ENCODE results near the gene KIF5A.

KIF5A gene

DNA sequence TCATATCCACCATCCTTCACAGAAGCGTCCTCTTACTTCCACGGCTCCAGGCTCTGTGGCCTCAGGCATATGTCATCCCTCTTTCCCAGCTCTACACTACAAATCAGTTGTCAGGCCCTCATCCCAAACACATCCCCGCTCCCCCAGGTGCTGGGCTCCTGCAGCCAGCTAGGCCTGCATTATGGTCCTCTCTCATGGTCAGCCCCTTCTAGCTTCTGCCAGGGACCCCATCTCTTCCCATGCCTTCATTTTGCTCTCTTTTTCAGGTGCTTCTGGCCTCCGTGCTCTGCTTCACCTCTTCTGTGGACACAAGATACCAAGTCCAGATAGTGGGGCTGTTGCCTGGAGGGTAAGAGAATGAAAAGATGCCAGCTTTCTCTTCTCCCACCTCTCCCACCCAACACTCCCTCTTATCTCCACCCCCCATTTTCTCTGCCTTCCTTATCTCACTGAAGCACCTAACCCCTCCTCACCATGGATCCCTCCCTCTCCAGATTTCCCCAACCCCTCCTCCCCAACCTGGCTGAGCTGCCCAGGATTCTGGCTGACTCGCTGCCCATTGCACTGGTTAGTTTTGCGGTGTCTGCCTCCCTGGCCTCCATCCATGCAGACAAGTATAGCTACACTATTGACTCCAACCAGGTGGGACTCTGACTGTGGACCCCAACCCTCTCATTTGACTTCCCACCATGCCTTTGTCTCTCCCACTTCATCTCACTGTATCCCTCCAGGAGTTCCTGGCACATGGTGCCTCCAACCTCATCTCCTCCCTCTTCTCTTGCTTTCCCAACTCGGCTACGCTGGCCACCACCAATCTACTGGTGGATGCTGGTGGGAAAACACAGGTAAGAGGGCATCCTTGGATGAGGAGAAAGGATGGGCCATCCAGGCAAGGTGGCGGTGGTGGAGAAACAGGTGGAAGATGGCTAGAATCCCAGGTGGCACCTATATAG lies 72.7 kb downstream of the KIF5A start:
- no peak for DNase-seq

GRCh38 chr12:57623385-57623784 lies 73.5 kb downstream of the KIF5A start:
- no peak for DNase-seq

DNA sequence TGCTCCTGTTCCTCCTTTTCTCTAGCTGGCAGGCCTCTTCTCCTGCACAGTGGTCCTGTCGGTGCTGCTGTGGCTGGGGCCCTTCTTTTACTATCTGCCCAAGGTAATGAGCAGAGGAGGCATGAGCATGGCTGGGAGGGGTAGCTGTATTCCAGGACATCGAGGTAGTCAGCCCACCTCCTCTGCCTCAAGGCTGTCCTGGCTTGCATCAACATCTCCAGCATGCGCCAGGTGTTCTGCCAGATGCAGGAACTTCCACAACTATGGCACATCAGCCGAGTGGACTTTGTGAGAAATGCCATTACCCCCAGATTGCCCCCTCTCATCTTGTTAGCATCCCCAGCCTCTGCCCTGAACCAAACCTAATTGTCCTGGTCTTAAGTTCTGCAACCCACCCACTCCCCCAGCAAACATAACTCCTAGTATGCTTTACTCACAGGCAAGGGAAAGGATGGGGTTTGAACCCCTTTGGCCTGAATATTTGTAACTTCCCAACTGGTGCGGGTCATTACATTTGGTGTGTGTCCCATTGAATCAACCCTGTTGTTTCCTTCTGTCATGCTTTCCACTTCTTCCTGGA lies 74.1 kb downstream of the KIF5A start:
- DNase-seq, result no peak

GRCh38 chr12:57624441-57625220 lies 74.8 kb downstream of the KIF5A start:
- no peak for DNase-seq

- DNase-seq, result no peak
Observed at GRCh38 chr12:57625261-57626032, 75.6 kb downstream of the KIF5A start.

DNA sequence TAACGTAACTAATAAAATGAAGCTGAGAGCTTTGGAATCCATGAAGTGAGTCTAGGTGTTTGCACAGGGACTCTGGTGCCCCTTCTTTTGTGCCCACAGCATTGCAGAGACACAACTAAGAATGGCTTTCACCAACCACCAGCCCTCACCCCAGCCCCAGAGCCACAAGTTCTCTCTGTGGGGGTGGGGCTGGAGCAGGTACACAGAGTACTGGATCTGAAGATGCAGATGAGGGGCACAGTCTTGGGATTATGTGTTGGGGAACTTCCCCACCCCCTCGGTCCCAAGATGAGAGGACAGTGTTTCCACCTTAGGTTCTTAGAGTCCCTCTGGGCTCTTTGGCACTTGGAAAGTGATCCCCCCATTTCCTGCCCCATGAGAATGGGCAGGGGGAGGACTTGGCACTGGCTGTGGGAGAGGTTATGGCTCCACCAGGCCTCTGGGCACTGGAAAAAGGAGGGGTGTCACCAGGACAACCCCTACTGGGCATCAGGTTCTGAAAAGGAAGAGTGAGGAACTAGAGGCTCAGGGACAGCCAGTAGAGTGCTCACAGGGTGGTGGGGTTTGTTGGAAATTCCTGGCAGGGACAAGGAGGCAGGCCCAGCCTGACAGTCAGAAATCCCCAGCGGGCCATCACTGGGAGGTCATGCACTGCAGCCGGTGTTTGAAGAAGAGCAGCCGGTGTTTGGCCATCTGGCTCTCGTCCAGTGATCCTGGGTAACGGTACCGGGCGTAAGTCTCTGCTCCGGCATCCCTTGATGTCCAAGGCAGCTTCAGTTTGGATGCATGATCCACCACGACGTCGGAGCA lies 76.5 kb downstream of the KIF5A start:
- DNase-seq, result no peak

- DNase-seq, result no peak
Observed at GRCh38 chr12:57626921-57627445, 77.1 kb downstream of the KIF5A start.

DNA sequence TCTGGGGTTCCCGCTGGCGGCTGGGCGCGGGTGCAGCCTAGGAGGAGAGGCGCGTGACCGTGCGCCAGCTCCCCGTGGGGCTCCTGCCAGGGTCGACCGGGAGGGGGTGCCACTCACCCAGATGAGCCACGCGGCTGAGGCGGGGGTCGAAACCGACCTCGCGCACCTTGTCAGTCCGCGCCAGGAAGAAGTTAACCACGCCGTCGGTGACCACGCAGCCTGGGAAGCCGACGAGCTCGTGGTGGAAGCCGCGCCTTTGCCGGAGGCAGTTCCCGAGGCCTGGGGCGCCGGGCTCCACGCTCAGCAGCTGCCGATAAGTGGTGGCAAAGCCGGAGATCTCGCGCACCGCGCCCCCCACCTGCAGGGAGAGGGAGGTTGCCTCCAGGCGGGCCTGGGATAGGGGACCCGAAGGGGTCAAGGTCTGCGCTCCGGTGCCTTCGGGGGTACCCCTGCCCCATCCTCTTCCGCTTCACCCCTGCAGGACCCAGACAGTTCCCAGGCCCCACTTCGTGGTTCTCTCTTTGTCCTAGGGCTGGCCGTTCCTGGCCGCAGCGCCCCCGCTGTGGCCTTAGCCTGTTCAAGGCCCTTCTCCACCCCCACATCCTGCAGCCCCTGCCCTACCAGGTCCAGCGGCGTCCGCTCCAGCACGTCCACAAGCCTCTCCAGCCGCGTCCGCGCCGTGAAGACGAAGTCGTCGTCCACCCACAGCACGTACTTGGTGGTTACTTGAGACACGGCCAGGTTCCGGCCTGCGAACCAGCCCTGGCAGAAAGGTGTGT lies 77.8 kb downstream of the KIF5A start:
- DNase-seq, result no peak

DNA sequence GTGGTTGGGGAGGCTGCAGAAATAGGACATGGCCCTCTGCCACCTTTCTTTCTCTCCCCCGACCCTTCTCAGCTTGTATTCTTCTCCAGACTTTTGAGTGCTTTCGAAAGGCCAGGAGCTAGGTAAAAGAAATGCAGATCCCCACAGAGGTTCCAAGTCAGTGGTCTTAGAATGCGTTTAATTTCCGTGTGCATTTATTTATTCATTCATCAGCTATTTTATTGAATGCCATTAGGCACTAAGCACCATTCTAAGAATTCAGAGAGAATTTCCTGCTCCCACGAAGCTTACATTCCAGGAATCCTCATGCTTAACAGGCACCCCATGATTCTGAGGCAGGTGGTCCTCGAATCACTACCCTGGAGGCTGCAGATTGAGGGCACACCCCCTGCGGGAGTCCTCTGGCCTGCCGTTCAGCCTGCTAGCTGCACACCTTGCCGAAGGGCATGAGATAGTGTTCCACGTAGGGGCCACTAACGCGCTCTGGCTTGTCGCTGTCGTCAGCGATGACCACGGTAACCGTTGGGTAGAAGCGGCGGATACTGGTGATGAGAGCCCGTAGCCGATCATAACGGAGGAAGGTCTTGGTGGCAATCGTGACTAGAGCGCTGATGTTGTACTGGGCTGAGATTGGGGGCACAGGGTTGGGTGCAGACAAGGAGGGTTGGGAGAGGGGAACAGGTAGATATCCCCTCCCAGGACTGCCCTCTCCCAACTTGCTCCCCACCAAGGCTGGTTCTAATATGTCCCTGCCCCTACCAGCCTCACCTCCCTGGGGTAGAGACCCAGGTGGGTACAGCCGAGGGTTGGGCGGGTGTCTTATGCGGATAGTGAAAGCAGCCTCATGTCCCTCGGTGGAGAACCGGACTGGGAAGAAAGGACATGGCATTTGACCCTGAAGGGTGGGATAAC lies 78.7 kb downstream of the KIF5A start:
- no peak for DNase-seq

DNA sequence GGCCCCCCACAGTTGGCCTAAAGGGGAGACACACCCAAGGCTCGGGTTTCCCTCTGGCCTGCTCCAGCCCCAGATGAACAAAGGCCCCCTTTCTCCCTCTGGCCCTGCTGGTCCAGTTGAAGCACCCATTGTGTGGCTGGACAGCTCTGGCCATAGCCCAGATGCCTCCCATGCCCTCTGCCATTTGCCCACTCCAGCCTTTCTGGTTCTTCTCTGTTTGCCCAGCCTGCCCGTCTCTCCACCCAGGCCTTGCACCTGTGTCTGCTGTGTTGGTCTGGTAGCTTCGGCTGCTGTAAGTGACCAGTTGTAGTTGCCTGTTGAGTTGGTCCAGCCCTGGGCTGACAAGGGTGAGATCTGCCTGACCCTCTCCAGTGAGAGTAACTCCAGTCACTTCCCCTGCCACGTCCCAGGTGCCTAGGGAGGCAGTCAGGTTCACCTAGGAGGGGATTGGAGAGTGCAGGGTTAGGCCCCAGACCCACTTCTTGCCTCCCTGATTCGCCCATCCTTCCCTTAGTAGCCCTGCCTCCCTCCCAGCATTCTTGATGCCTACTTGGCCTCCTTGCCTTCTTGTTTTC lies 80.1 kb downstream of the KIF5A start:
- no peak for DNase-seq

GRCh38 chr12:57630891-57631433 lies 81.1 kb downstream of the KIF5A start:
- no peak for DNase-seq

- no peak for DNase-seq
Observed at GRCh38 chr12:57631566-57632072, 81.8 kb downstream of the KIF5A start.

- DNase-seq, result no peak
Observed at GRCh38 chr12:57632073-57632957, 82.5 kb downstream of the KIF5A start.

DNA sequence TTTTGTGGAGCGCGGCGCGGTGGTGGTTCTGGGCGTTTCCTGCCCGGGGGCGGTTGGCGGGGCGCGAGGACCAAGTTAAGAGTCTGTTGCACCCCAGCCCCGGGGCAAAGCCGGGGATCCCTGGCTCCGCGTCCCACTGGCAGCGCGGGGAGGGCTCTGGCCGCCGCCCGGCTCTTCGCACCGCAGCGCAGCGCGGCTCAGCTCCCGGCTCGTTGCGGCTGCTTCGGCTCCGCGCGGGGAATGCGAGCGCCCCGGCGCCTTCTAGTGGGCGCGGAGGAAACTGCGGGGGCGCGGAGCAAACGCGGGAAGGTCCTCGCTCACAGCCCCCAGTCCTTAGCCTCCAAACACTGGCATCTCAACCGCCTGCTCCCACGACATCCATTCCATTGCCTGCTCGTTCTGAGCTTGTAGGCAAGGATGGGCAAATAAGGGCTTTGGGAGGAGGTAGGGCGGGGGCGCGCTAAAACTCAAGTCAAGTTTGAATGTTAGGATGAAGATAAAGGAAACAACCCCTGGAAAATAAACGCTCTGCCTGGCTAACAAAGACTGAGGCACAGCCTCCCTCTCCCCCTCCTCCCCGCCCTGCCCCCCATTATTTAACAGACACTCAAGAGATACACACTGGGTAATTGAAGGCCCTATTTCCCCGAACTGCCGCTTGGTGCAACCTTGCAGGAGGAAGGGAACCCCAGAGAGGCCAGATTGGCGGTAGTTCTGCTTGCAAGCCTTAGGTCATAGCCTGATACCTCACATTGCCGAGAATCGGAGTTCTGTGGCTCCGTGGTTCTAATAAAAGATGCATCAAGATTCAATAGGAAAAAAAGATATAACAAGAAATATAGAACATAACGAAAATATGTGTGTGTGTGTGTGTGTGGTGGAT lies 83.4 kb downstream of the KIF5A start, which contains the start of gene B4GALNT1:
Gene B4GALNT1, minus strand, starts transcription at position 244 of the 883 bp plus-strand sequence. CDS start 1,069 bp downstream, outside the sequence.
- no peak for DNase-seq
